ENCODE measurements around the gene LRRC28. TPM values are rescaled to one million over a fixed set of nuclear protein-coding genes. Genes with fewer than 3 reads are reported as not detected.

The LRRC28 gene
- total RNA-seq, 1 experiment from 2014 or later = 28.4 TPM

DNA sequence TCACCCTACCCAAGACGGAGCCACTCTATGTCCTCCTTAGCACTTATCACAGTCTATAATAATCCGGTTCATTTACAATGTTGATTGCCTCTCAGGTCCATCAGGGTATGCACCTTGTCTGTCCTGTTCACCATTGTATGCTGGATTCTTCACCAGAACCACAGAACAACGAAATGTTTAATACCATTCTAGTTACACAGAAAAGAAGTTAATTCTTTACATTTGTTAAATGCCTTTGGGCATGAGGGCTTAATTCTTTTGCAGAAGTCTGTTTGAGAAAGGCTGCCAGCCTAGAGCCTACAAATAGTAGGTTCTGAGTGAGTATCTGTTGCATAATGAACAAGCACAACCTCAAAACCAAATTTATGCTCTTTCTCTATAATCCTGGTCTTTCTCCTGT lies 24.5 kb upstream of the LRRC28 start:
- no peaks in the 10 kb centered on the region for H3K36me3 ChIP-seq (ENCODE audit: insufficient read depth, low read length, poor library complexity, severe bottlenecking)
- intact Hi-C loops (cut with micrococcal nuclease; ENCODE audit: unreplicated experiment) = no loop called here
- no peaks in the 10 kb centered on the region for H3K27me3 ChIP-seq (replicated peaks; ENCODE audit: insufficient read depth, low read depth, low read length, poor library complexity)
- CTCF ChIA-PET = interaction anchor here (0.8 kb wide), 1 partner anchor 150 kb away, joined by 3 read pairs; no protein-coding TSS in a partner anchor
- no peak for DNase-seq (ENCODE audit: low spot score)
- H3K4me1 ChIP-seq (ENCODE audit: insufficient read depth, low read length, poor library complexity, severe bottlenecking) = no peaks in the 10 kb centered on the region
- no peak overlapping the region for H3K27ac ChIP-seq (ENCODE audit: low read depth, low read length, poor library complexity, severe bottlenecking)
- POLR2A ChIA-PET (ENCODE audit: low non-redundant PET) = no interaction called here
- no TSS peak for BruUV-seq (replicated peaks)
- no peaks in the 10 kb centered on the region for H3K9me3 ChIP-seq (ENCODE audit: low read depth, low read length, poor library complexity, severe bottlenecking)
- no peak for TF ChIP-seq EZH2 (IDR thresholded peaks at IDR 0.05; ENCODE audit: borderline replicate concordance, low read depth, low read length, poor library complexity, severe bottlenecking)
- TF ChIP-seq, protein P1, sequence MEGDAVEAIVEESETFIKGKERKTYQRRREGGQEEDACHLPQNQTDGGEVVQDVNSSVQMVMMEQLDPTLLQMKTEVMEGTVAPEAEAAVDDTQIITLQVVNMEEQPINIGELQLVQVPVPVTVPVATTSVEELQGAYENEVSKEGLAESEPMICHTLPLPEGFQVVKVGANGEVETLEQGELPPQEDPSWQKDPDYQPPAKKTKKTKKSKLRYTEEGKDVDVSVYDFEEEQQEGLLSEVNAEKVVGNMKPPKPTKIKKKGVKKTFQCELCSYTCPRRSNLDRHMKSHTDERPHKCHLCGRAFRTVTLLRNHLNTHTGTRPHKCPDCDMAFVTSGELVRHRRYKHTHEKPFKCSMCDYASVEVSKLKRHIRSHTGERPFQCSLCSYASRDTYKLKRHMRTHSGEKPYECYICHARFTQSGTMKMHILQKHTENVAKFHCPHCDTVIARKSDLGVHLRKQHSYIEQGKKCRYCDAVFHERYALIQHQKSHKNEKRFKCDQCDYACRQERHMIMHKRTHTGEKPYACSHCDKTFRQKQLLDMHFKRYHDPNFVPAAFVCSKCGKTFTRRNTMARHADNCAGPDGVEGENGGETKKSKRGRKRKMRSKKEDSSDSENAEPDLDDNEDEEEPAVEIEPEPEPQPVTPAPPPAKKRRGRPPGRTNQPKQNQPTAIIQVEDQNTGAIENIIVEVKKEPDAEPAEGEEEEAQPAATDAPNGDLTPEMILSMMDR (conservative IDR thresholded peaks at IDR 0.05; ENCODE audit: low read depth, low read length) = no peak
- H3K4me3 ChIP-seq (ENCODE audit: low read depth, low read length, poor library complexity, severe bottlenecking) = no peak overlapping the region

DNA sequence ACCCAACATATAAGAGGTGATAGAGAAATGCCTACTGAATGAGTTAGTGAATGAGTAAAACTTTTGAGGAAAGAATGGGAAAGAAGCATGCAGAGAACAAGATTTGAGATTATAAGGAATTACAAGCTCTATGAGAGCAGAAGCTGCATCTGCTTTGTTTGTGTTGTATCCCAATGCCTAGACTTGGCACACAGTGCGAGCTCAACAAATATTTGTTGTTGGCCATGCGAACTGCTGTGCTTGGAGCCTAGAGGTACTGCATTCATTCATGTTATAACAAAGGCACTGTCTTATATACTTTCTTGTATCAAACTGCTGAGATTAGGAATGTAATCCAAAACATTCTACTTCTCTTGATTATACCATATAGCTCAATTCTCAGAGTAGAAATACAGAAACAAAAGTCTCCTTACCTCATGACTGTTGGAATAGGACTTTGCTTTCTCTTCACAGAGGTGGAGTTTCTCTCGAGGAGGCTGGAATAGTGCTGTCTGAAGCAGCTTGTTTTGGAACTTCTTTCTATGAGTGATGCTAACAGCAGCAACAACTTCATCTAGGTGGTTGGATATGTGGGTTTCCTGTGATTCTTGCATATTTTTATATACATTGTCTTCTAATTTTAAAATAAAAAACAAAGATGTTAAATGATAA lies 23.0 kb upstream of the LRRC28 start:
- no TSS peak for BruUV-seq (replicated peaks)
- Histone ChIP-seq H3K4me3 (ENCODE audit: low read depth, low read length, poor library complexity, severe bottlenecking) (no peak overlapping the region), H3K36me3 (ENCODE audit: insufficient read depth, low read length, poor library complexity, severe bottlenecking) (no peaks in the 10 kb centered on the region), H3K27me3 (replicated peaks; ENCODE audit: insufficient read depth, low read depth, low read length, poor library complexity) (no peaks in the 10 kb centered on the region), H3K27ac (ENCODE audit: low read depth, low read length, poor library complexity, severe bottlenecking) (no peak overlapping the region), H3K9me3 (ENCODE audit: low read depth, low read length, poor library complexity, severe bottlenecking) (no peaks in the 10 kb centered on the region), H3K4me1 (ENCODE audit: insufficient read depth, low read length, poor library complexity, severe bottlenecking) (no peaks in the 10 kb centered on the region)
- DNase-seq (ENCODE audit: low spot score) = no peak
- TF ChIP-seq, protein P1 (conservative IDR thresholded peaks at IDR 0.05; ENCODE audit: low read depth, low read length) = no peak
- no peak for TF ChIP-seq EZH2 (IDR thresholded peaks at IDR 0.05; ENCODE audit: borderline replicate concordance, low read depth, low read length, poor library complexity, severe bottlenecking)
- intact Hi-C loops (cut with micrococcal nuclease; ENCODE audit: unreplicated experiment) = no loop called here
- ChIA-PET POLR2A (ENCODE audit: low non-redundant PET) (no interaction called here), CTCF (no interaction called here)

DNA sequence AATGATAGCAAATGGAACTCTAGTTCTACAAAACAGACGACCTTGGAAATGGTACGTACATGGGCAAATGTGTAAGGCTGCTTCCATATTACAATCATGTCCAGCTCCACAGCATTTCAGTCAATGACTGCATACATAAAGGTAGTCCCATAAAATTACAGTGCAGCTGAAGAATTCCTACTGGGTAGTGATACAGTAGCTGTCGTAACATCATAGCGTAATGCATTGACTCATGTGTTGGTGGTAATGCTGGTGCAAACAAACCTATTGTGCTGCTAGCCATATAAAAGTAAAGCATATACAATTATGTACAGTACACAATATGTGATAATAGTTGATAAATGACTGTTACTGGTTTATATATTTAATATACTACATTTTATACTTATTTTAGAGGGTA lies 20.4 kb upstream of the LRRC28 start:
- Histone ChIP-seq H3K4me3 (ENCODE audit: low read depth, low read length, poor library complexity, severe bottlenecking) (no peak overlapping the region), H3K27me3 (replicated peaks; ENCODE audit: insufficient read depth, low read depth, low read length, poor library complexity) (no peaks in the 10 kb centered on the region), H3K27ac (ENCODE audit: low read depth, low read length, poor library complexity, severe bottlenecking) (no peak overlapping the region), H3K4me1 (ENCODE audit: insufficient read depth, low read length, poor library complexity, severe bottlenecking) (no peaks in the 10 kb centered on the region), H3K36me3 (ENCODE audit: insufficient read depth, low read length, poor library complexity, severe bottlenecking) (no peaks in the 10 kb centered on the region), H3K9me3 (ENCODE audit: low read depth, low read length, poor library complexity, severe bottlenecking) (no peaks in the 10 kb centered on the region)
- TF ChIP-seq EZH2 (IDR thresholded peaks at IDR 0.05; ENCODE audit: borderline replicate concordance, low read depth, low read length, poor library complexity, severe bottlenecking) = no peak
- TF ChIP-seq, protein P1 (conservative IDR thresholded peaks at IDR 0.05; ENCODE audit: low read depth, low read length) = no peak
- CTCF ChIA-PET = no interaction called here
- intact Hi-C loops (cut with micrococcal nuclease; ENCODE audit: unreplicated experiment) = no loop called here
- no peak for DNase-seq (ENCODE audit: low spot score)
- no TSS peak for BruUV-seq (replicated peaks)
- POLR2A ChIA-PET (ENCODE audit: low non-redundant PET) = no interaction called here
